GM18858 (cell line): ENCODE results near the gene PTPN6.

Experiments
- ATAC-seq: cut with Tn5 transposase; IDR thresholded peaks from one replicate; pipeline ENCODE4 v1.9.1; 2021; ENCODE audit not compliant: unreplicated experiment

Gene PTPN6

GRCh38 chr12:6954316-6955107 lies 3.4 kb downstream of the PTPN6 start:
- no peak for ATAC-seq

DNA sequence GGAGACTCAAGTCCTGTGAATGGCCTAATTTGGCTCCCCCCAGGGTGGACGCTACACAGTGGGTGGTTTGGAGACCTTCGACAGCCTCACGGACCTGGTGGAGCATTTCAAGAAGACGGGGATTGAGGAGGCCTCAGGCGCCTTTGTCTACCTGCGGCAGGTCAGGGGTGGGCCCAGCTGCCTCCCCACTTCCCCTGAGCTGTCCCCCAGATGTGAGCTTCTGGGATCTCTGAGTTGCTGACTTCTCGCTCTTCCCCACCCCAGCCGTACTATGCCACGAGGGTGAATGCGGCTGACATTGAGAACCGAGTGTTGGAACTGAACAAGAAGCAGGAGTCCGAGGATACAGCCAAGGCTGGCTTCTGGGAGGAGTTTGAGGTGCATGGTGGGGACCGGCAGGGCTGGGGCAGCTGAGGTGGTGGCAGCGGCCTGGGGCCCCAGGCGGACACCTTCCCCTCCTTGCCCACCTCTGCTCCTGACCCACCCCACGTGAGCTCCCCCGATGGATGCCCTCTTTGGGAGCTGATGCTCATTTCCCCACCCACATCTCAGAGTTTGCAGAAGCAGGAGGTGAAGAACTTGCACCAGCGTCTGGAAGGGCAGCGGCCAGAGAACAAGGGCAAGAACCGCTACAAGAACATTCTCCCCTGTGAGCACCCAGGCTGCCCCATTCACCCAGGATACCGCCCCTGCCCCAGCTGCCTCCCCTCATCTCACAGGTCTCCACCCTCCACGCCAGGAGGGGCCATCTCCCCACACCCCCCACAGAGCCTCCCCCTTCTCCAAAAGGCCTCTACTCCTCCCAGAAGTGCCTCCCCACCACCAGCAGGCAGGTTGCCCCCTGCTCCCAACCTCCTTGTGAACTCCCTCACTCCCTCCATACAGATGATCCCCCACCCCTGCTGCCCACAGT lies 4.2 kb downstream of the PTPN6 start:
- ATAC-seq, result no peak

DNA sequence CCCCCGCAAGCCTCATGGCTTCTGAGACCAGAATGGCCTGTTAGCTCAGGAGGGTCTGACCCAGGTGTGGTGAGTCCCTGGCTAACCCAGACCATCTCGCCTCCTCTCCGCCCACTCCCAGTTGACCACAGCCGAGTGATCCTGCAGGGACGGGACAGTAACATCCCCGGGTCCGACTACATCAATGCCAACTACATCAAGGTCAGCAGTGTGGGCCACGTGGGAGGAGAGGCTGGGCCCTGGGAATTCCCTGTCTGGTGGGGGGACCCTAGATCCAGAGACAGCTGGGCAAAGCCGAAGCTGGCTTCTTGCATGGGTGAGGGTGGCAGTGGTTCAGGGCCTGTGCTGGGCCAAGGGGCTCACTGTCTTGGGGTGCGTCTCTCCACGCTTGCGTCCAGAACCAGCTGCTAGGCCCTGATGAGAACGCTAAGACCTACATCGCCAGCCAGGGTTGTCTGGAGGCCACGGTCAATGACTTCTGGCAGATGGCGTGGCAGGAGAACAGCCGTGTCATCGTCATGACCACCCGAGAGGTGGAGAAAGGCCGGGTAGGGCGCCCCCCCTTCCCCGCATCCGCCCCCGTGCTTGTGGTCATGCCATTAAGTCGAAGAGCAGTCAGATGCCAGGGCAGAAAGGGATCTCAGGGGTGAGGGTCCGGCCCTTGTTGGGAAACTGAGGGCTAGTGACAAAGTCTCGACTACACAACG lies 5.0 kb downstream of the PTPN6 start:
- no peak for ATAC-seq

GRCh38 chr12:6957151-6957701 lies 6.1 kb downstream of the PTPN6 start:
- ATAC-seq, result no peak

DNA sequence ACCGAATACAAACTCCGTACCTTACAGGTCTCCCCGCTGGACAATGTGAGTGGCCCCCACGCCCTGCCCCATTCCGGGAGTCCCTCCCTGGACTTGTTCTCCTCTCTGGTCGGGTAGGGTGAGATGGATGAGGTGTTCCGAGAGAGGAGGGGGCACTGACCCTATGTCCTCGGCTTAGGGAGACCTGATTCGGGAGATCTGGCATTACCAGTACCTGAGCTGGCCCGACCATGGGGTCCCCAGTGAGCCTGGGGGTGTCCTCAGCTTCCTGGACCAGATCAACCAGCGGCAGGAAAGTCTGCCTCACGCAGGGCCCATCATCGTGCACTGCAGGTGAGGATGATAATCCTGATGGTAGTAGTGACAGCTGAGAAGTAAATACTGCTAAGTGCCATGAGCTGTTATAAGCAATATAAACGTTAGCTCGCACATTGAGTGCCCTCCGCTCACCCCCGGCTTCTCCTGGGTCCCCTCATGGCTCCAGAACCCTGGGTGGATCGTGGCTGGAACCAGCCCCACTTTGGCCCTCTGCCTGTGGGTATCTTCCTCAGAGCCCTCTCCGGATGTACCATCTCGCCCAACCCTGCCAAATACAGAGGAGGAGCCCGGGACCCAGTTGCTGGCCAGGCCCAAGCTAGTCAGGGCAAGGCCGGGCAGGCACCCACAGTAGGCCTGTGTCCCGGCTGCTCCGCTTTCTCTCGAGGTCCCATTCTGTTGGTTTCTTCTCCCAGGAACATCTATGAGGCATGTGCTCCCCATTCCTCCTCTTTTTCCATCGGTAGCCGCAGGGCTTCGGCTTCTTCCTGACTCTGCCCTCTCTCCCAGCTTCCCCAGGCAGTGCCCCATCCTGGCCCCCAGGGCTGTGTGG lies 6.8 kb downstream of the PTPN6 start:
- no peak for ATAC-seq

GRCh38 chr12:6958609-6959057 lies 7.5 kb downstream of the PTPN6 start:
- no peak for ATAC-seq

GRCh38 chr12:6959058-6959804 lies 8.1 kb downstream of the PTPN6 start:
- peak; percentile 36 for ATAC-seq

GRCh38 chr12:6959805-6960592 lies 8.8 kb downstream of the PTPN6 start:
- ATAC-seq, result no peak

DNA sequence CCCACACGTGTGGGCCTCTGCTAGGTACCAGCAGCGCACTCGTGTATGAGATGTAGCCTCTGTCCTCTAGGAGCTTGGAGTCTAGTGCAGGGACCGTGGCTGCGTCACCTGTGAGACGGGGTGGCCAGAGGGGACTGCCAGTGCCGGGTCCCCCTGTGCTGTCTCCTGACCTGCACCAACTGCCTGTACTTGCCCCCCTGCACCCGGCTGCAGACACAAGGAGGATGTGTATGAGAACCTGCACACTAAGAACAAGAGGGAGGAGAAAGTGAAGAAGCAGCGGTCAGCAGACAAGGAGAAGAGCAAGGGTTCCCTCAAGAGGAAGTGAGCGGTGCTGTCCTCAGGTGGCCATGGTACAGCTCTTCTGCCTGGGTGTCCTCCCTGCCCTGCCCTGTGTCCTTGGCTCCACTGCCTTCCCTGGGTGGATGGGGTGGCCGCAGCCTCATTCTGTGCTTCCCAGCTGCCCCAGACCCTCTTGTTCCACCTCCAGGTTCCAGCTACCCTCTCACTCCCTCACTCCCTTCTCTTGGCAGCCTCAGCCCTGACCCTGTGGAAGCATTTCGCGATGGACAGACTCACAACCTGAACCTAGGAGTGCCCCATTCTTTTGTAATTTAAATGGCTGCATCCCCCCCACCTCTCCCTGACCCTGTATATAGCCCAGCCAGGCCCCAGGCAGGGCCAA lies 9.6 kb downstream of the PTPN6 start:
- ATAC-seq, result no peak

- ATAC-seq, result no peak
These were observed 10.1 kb downstream of the PTPN6 start for GRCh38 chr12:6961278-6961694.

- no peak for ATAC-seq
These were observed 10.6 kb downstream of the PTPN6 start for GRCh38 chr12:6961695-6962284.

GRCh38 chr12:6962285-6963015 lies 11.3 kb downstream of the PTPN6 start:
- ATAC-seq, result no peak

- no peak for ATAC-seq
These were observed 12.0 kb downstream of the PTPN6 start for GRCh38 chr12:6963016-6963731.

DNA sequence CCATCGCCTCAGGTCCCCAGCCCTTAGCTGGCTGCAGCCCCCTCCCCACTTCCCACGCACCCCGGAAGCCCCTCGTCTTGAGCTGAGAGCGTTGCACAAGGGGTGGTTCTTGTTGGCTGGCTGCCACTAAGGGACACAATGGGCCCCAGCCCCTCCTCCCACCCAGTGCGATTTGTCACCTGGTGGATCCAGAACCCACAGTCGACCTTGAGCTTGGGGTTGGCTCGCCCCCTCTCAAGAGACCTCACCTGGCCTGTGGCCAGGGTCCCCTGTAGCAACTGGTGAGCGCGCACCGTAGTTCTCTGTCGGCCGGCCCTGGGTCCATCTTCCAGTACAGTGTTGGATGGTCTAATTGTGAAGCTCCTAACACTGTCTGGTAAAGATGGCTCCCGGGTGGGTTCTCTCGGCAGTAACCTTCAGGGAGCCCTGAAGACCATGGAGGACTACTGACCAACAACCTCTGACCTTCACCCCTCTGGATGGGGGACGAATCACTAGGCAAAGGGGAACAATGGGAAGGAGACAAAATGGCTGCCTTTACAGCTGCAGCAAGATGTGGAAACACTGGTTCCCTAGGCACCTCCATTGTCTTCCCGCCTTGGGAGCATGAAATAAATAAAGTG lies 12.7 kb downstream of the PTPN6 start:
- ATAC-seq, result no peak

- no peak for ATAC-seq
These were observed 13.5 kb downstream of the PTPN6 start for GRCh38 chr12:6964605-6965025.
